AG04449 (cell line): ENCODE results near the gene AEBP1.

ENCODE experiments used
- CTCF ChIA-PET: fragments of 350-600 bp; formaldehyde crosslinking; extraction: SDS; loops from one replicate; lab custom pipeline; 2021; ENCODE audit warnings: antibody characterized with exemption; lab: Yijun Ruan, JAX
- POLR2A ChIA-PET: fragments of 400-600, 350-600 bp; formaldehyde crosslinking; extraction: SDS; loops from one replicate; lab custom pipeline; 2020; ENCODE audit warnings: antibody characterized with exemption, inconsistent platforms; lab: Yijun Ruan, JAX
- DNase-seq: peaks from one replicate; pipeline ENCODE4 v3.0.0-alpha.2; 2010; ENCODE audit warnings: low read depth, low spot score
- H3K4me3 ChIP-seq: 2 replicates; pipeline ENCODE4 v1.5.1; 2011; ENCODE audit warnings: low read depth, mild to moderate bottlenecking, control low read depth, low read length
- CTCF ChIP-seq: IDR thresholded peaks from one replicate; pipeline ENCODE4 v1.5.1; 2011; ENCODE audit warnings: mild to moderate bottlenecking, moderate library complexity, low read length, control low read depth, inconsistent platforms; ENCODE audit not compliant: insufficient read depth; ENCODE audit errors: missing control alignments

Gene AEBP1

DNA sequence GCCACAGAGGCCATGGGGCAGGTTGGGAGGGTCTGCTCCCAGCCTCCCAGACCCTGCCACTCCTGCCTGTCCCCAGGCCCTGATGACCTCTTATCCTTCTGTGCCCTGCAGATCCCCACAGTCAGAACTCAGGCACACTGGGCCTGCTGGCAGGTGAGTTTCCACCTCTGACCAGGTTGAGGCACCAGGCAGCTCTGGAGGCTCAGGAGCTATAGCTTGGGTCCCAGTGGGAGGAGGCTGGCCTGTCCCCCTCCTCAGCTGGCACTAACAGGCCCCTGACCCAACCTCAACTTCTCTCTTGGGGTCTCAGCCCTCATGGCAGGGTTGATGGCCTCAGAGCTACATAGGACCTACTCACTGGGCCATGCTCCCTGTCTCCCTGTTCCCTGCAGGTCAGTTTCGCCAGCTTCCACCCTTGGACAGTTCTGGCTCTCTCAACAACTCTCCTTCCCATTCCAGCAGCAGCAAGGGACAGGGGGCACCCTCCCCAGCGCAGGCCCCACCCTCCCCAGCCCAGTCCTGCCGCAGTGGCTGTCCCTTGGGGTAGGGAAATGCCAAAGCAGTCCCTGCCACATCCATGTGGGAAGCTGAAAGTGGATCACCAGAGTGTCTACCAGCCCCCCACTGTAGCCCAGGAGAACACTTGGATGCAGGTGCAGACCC, 2.7 kb upstream of the AEBP1 start:
- no peak for DNase-seq
- ChIA-PET POLR2A (interaction anchor here (0.9 to 2.8 kb wide), 3 partner anchors 12 to 14 kb away, joined by 3 to 9 read pairs (median 9); no protein-coding TSS in a partner anchor), CTCF (interaction anchor here (1.4 to 2.7 kb wide), 3 partner anchors 9 to 23 kb away, joined by 5 to 8 read pairs (median 5); no protein-coding TSS in a partner anchor)
- no peak for TF ChIP-seq CTCF
- no peak overlapping the region for H3K4me3 ChIP-seq

- no peak for DNase-seq
- TF ChIP-seq CTCF = no peak
- CTCF ChIA-PET = interaction anchor here (1.0 to 1.5 kb wide), 3 partner anchors 15 to 31 kb away, joined by 3 to 5 read pairs (median 5); no protein-coding TSS in a partner anchor
- POLR2A ChIA-PET = interaction anchor here (0.9 to 2.8 kb wide), 4 partner anchors 13 to 21 kb away, joined by 3 to 9 read pairs (median 6); no protein-coding TSS in a partner anchor
- H3K4me3 ChIP-seq = no peak overlapping the region
Observed at GRCh38 chr7:44101966-44102845, 1.9 kb upstream of the AEBP1 start.

- no peak for TF ChIP-seq CTCF
- CTCF ChIA-PET = interaction anchor here (1.0 kb wide), 1 partner anchor 32 kb away, joined by 3 read pairs; no protein-coding TSS in a partner anchor
- POLR2A ChIA-PET = interaction anchor here (1.1 to 2.8 kb wide), 2 partner anchors 15 to 22 kb away, joined by 3 to 9 read pairs; no protein-coding TSS in a partner anchor
- no peak overlapping the region for H3K4me3 ChIP-seq
- no peak for DNase-seq
Observed at GRCh38 chr7:44102846-44103565, 1.1 kb upstream of the AEBP1 start.

GRCh38 chr7:44103566-44103922, 601 bp upstream of the AEBP1 start:
- CTCF ChIA-PET = no interaction called here
- no peak for TF ChIP-seq CTCF
- H3K4me3 ChIP-seq = no peak overlapping the region
- DNase-seq = no peak
- POLR2A ChIA-PET = interaction anchor here (2.8 kb wide), 1 partner anchor 15 kb away, joined by 9 read pairs; no protein-coding TSS in a partner anchor

- no peak for DNase-seq
- TF ChIP-seq CTCF = no peak
- CTCF ChIA-PET = interaction anchor here (0.9 to 1.8 kb wide), 4 partner anchors 11 to 91 kb away, joined by 3 to 9 read pairs (median 3); no protein-coding TSS in a partner anchor
- POLR2A ChIA-PET = interaction anchor here (0.7 to 2.6 kb wide), 4 partner anchors 10 to 32 kb away, joined by 3 to 12 read pairs (median 6); no protein-coding TSS in a partner anchor
- H3K4me3 ChIP-seq = peak overlapping the region; percentile 75
Observed at GRCh38 chr7:44104860-44105771, 971 bp downstream of the AEBP1 start.
